H1 (cell line): ENCODE measurements around the gene RPTOR. TPM values are rescaled to one million over a fixed set of nuclear protein-coding genes. Genes with fewer than 3 reads are reported as not detected.
A peak's percentile ranks its signal among the peaks of the same experiment; 100 is the strongest.

ENCODE experiments used
- CTCF ChIA-PET: fragments of 300-600 bp; sonication (Branson Sonifier 250); formaldehyde crosslinking; loops from one replicate; lab custom pipeline; 2021; ENCODE audit not compliant: partially characterized antibody; lab: Charles Lee
- POLR2A ChIA-PET: fragments of 300-600 bp; sonication (Branson Sonifier 250); formaldehyde crosslinking; loops from one replicate; lab custom pipeline; 2021; ENCODE audit warnings: inconsistent platforms; ENCODE audit not compliant: partially characterized antibody; lab: Charles Lee
- DNase-seq, 2 experiments: peaks; one replicate each; pipeline versions ENCODE4 v3.0.0 to v3.0.0-alpha.2; 2010 to 2022; ENCODE audit warnings: low spot score in 2 of 2, low read depth in 1 of 2, mixed read lengths in 1 of 2
- FAIRE-seq: peaks from 2 replicates; lab custom pipeline; 2011; peaks lifted over from hg19 to GRCh38; lab: Jason Lieb, UNC
- H2AFZ ChIP-seq: 2 replicates; pipeline ENCODE4 v1.8.1; 2012; ENCODE audit warnings: low read length, inconsistent platforms
- H2AK5ac ChIP-seq: 2 replicates; pipeline ENCODE4 v1.6.1; 2013; ENCODE audit warnings: low read depth, low read length
- H2BK120ac ChIP-seq: replicated peaks from 2 replicates; pipeline ENCODE3; 2013; ENCODE audit warnings: low read depth, low read length, inconsistent platforms
- H2BK12ac ChIP-seq: 2 replicates; pipeline ENCODE4 v1.6.1; 2013; ENCODE audit warnings: low read depth, low read length
- H2BK15ac ChIP-seq: 2 replicates; pipeline ENCODE4 v1.6.1; 2013; ENCODE audit warnings: low read length
- H2BK20ac ChIP-seq: 2 replicates; pipeline ENCODE4 v1.6.1; 2013; ENCODE audit warnings: low read length
- H2BK5ac ChIP-seq: 2 replicates; pipeline ENCODE4 v1.6.1; 2013; ENCODE audit warnings: low read depth, low read length
- H3K14ac ChIP-seq: 2 replicates; pipeline ENCODE4 v1.6.1; 2013; ENCODE audit warnings: inconsistent platforms; ENCODE audit not compliant: insufficient read length
- H3K18ac ChIP-seq: 2 replicates; pipeline ENCODE4 v1.6.1; 2013; ENCODE audit warnings: low read length; ENCODE audit errors: extremely low read depth
- H3K23ac ChIP-seq: 2 replicates; pipeline ENCODE4 v1.6.1; 2013; ENCODE audit warnings: inconsistent platforms; ENCODE audit not compliant: insufficient read length
- H3K23me2 ChIP-seq: 2 replicates; pipeline ENCODE4 v1.6.1; 2013; ENCODE audit warnings: low read depth, low read length
- H3K27ac ChIP-seq: 2 replicates; pipeline ENCODE4 v1.6.1; 2011; ENCODE audit warnings: low read depth, low read length, inconsistent platforms
- H3K27me3 ChIP-seq, 4 experiments: replicated peaks in 1 of 4; 1 replicate in 1 of 4; 2 replicates in 3 of 4; pipeline versions ENCODE4 v1.6.1 to v1.8.1; 2011 to 2013; ENCODE audit warnings: low read length in 3 of 4, mild to moderate bottlenecking in 3 of 4, inconsistent platforms in 2 of 4, mixed read lengths in 2 of 4, moderate library complexity in 1 of 4; ENCODE audit not compliant: control insufficient read depth in 3 of 4, insufficient read depth in 3 of 4; ENCODE audit errors: extremely low read depth in 1 of 4
- H3K36me3 ChIP-seq, 4 experiments: 2 replicates each; pipeline versions ENCODE4 v1.6.1 to v1.8.1; 2011 to 2013; ENCODE audit warnings: mild to moderate bottlenecking in 4 of 4, low read length in 3 of 4, moderate library complexity in 2 of 4, control low read depth in 1 of 4, inconsistent platforms in 1 of 4; ENCODE audit not compliant: insufficient read depth in 4 of 4, control insufficient read depth in 2 of 4
- H3K4ac ChIP-seq: replicated peaks from 2 replicates; pipeline ENCODE3; 2013; ENCODE audit warnings: low read length, low read depth, mixed read lengths, inconsistent platforms; ENCODE audit not compliant: insufficient read length
- H3K4me1 ChIP-seq, 4 experiments: replicated peaks in 1 of 4; 1 replicate in 1 of 4; 2 replicates in 3 of 4; pipeline versions ENCODE4 v1.6.1 to v1.8.1; 2011 to 2013; ENCODE audit warnings: low read length in 3 of 4, inconsistent platforms in 2 of 4, mixed read lengths in 1 of 4; ENCODE audit not compliant: insufficient read depth in 4 of 4, control insufficient read depth in 3 of 4
- H3K4me2 ChIP-seq, 2 experiments: 2 replicates each; pipeline versions ENCODE4 v1.6.1 to v1.8.1; 2011 to 2013; ENCODE audit warnings: low read depth in 2 of 2, low read length in 2 of 2, control low read depth in 1 of 2, inconsistent platforms in 1 of 2, mild to moderate bottlenecking in 1 of 2; ENCODE audit not compliant: insufficient read depth in 1 of 2
- H3K4me3 ChIP-seq, 4 experiments: fragments of 200-600, 300-600 bp in 1 of 4; sonication (generic), shearing (Covaris generic), sonication (Bioruptor Twin) in 1 of 4; 2 replicates each; pipeline versions ENCODE4 v1.5.1 to v1.8.1; 2011 to 2016; ENCODE audit warnings: low read length in 4 of 4, low read depth in 3 of 4, control low read depth in 2 of 4, inconsistent platforms in 2 of 4, mild to moderate bottlenecking in 2 of 4, mixed read lengths in 1 of 4, moderate library complexity in 1 of 4; ENCODE audit not compliant: insufficient read depth in 2 of 4; ENCODE audit errors: extremely low read depth in 1 of 4
- H3K56ac ChIP-seq: replicated peaks from 2 replicates; pipeline ENCODE3; 2013; ENCODE audit warnings: low read depth, mild to moderate bottlenecking, mixed read lengths, low read length, inconsistent platforms; ENCODE audit not compliant: insufficient read length
- H3K79me1 ChIP-seq: 2 replicates; pipeline ENCODE4 v1.6.1; 2013; ENCODE audit warnings: low read depth, low read length, control low read depth
- H3K79me2 ChIP-seq, 2 experiments: 2 replicates each; pipeline versions ENCODE4 v1.6.1 to v1.8.1; 2012 to 2013; ENCODE audit warnings: low read length in 2 of 2, mild to moderate bottlenecking in 2 of 2, inconsistent platforms in 1 of 2; ENCODE audit not compliant: insufficient read depth in 2 of 2, control insufficient read depth in 1 of 2
- H3K9ac ChIP-seq, 4 experiments: replicated peaks in 1 of 4; 1 replicate in 1 of 4; 2 replicates in 3 of 4; pipeline versions ENCODE4 v1.6.1 to v1.8.1; 2011 to 2013; ENCODE audit warnings: low read depth in 3 of 4, low read length in 3 of 4, control low read depth in 2 of 4, mild to moderate bottlenecking in 2 of 4, moderate library complexity in 2 of 4, inconsistent platforms in 1 of 4; ENCODE audit errors: extremely low read depth in 1 of 4
- H3K9me3 ChIP-seq, 2 experiments: 2 replicates each; pipeline versions ENCODE4 v1.6.1 to v1.8.1; 2012 to 2013; ENCODE audit warnings: mild to moderate bottlenecking in 2 of 2, moderate library complexity in 2 of 2, control low read depth in 1 of 2, inconsistent platforms in 1 of 2, low read depth in 1 of 2, low read length in 1 of 2, mixed read lengths in 1 of 2; ENCODE audit not compliant: insufficient read depth in 2 of 2
- H4K20me1 ChIP-seq, 2 experiments: replicated peaks in 1 of 2; 2 replicates each; pipeline versions ENCODE3 to v1.8.1; 2011 to 2013; ENCODE audit warnings: inconsistent platforms in 2 of 2, low read length in 2 of 2, mild to moderate bottlenecking in 1 of 2; ENCODE audit not compliant: insufficient read depth in 2 of 2, control insufficient read depth in 1 of 2
- H4K5ac ChIP-seq: 2 replicates; pipeline ENCODE4 v1.6.1; 2013; ENCODE audit warnings: low read length, low read depth, mixed read lengths, inconsistent platforms; ENCODE audit not compliant: insufficient read length
- H4K8ac ChIP-seq: 2 replicates; pipeline ENCODE4 v1.8.0; 2013; ENCODE audit warnings: mild to moderate bottlenecking, moderate library complexity, low read length, inconsistent platforms; ENCODE audit not compliant: insufficient read depth; ENCODE audit errors: extremely low read depth
- H4K91ac ChIP-seq: replicated peaks from 2 replicates; pipeline ENCODE3; 2013; ENCODE audit warnings: low read length, mixed read lengths, inconsistent platforms; ENCODE audit not compliant: insufficient read length
- CTBP2 ChIP-seq: IDR thresholded peaks from 2 replicates; pipeline ENCODE4 v1.7.0; 2011; ENCODE audit warnings: borderline replicate concordance, mild to moderate bottlenecking, moderate library complexity, mixed read lengths, low read length; ENCODE audit not compliant: insufficient read depth, insufficient read length
- NRF1 ChIP-seq: IDR thresholded peaks from 2 replicates; pipeline ENCODE4 v1.6.1; 2011; ENCODE audit warnings: mild to moderate bottlenecking, low read depth, low read length, improper control_type of control experiment
- RBBP5 ChIP-seq: IDR thresholded peaks from 2 replicates; pipeline ENCODE4 v1.7.1; 2012; ENCODE audit warnings: low read depth, mild to moderate bottlenecking, inconsistent platforms, low read length, moderate library complexity, borderline replicate concordance
- USF2 ChIP-seq: IDR thresholded peaks from 2 replicates; pipeline ENCODE4 v1.6.1; 2011; ENCODE audit warnings: low read length, improper control_type of control experiment
- WGBS, 2 experiments: shearing (Covaris generic) in 1 of 2; methylation state at CpG; one replicate each; pipeline versions ENCODE4 v1.1.6 to v1.1.7; 2013 to 2015; ENCODE audit warnings: low lambda C conversion rate in 2 of 2, mixed read lengths in 2 of 2, inconsistent platforms in 1 of 2, low coverage in 1 of 2, missing lambda C conversion rate in 1 of 2; ENCODE audit not compliant: insufficient replicate concordance in 2 of 2, insufficient coverage in 1 of 2, insufficient read length in 1 of 2; ENCODE audit errors: extremely low coverage in 1 of 2, missing lambda C conversion rate in 1 of 2; 5-methylcytosine and 5-hydroxymethylcytosine counted together
- polyA plus RNA-seq, 7 experiments: library from polyadenylated mRNA; depleted of rRNA in 3 of 7; stranded (reverse) in 5 of 7; unstranded in 2 of 7; fragments of >200 nt in 5 of 7; fragments of 200-250 nt in 2 of 7; gene quantifications; 1 replicate in 5 of 7; 2 replicates in 1 of 7; 4 replicates in 1 of 7; pipeline versions ENCODE4 v1.2.1 to v1.2.3, GENCODE V29; 2011 to 2013; ENCODE audit warnings: missing spikeins in 2 of 7, mixed read lengths in 2 of 7
- total RNA-seq: library from RNA; stranded (reverse); fragmentation: NEBNext Ultra II Directional; extraction: Animal tissue kit (Norgen Biotek cat#: 25700); gene quantifications from 2 replicates; pipeline ENCODE4 v1.2.1, GENCODE V29; 2021

The RPTOR gene
- total and polyA plus RNA-seq, 2 of the 8 experiments (the other 6 are each of a cell fraction or from before 2014, with no cell fraction given): 6.9 to 28.7 TPM

GRCh38 chr17:80799538-80800480 lies 255.2 kb downstream of the RPTOR start:
- no peak overlapping the region for H2BK20ac ChIP-seq
- H3K27ac ChIP-seq: no peak overlapping the region
- H2BK120ac ChIP-seq: no peak overlapping the region
- no peaks in the 10 kb centered on the region for H3K27me3 ChIP-seq
- WGBS, 2 experiments: 93% methylated on average over 36 of the region's 40 CpGs; no CpG with 5 or more reads in 1 of the 2 experiments
- peaks cover 0 to 3% of the 10 kb centered on the region in 2 experiments for H4K20me1 ChIP-seq
- no peaks in the 10 kb centered on the region for H3K23me2 ChIP-seq
- no peak overlapping the region for H2BK15ac ChIP-seq
- TF ChIP-seq CTBP2 (no peak), RBBP5 (no peak), USF2 (peak; percentile 53), NRF1 (no peak)
- no peak overlapping the region for H3K18ac ChIP-seq
- H2AFZ ChIP-seq: no peak overlapping the region
- H3K4me1 ChIP-seq: peaks cover 0 to 3% (median 0%) of the 10 kb centered on the region in 4 experiments; a peak in 2 of 7 replicates
- no peak overlapping the region for H3K23ac ChIP-seq
- H3K36me3 ChIP-seq: no peaks in the 10 kb centered on the region
- no peak for FAIRE-seq
- no peak overlapping the region for H2BK5ac ChIP-seq
- no peak overlapping the region for H2BK12ac ChIP-seq
- no peak overlapping the region for H4K5ac ChIP-seq
- DNase-seq: no peak
- H3K4me2 ChIP-seq: no peak overlapping the region
- no peak overlapping the region for H3K14ac ChIP-seq
- no peak overlapping the region for H3K9ac ChIP-seq
- no peaks in the 10 kb centered on the region for H3K79me2 ChIP-seq
- H2AK5ac ChIP-seq: no peak overlapping the region
- H4K8ac ChIP-seq: no peak overlapping the region; the same call in 1 of the 2 replicates
- ChIA-PET CTCF (interaction anchor here (1.0 to 1.6 kb wide), 2 partner anchors 19 to 99 kb away, joined by 4 to 5 read pairs; no protein-coding TSS in a partner anchor), POLR2A (interaction anchor here (0.8 kb wide), 1 partner anchor 17 kb away, joined by 3 read pairs; no protein-coding TSS in a partner anchor)
- H4K91ac ChIP-seq: no peak overlapping the region
- no peak overlapping the region for H3K4ac ChIP-seq
- H3K79me1 ChIP-seq: 0 out of 2 replicates have a peak, but pooled peaks cover 6% of the 10 kb centered on the region
- no peak overlapping the region for H3K56ac ChIP-seq
- H3K4me3 ChIP-seq: no peak overlapping the region
- no peaks in the 10 kb centered on the region for H3K9me3 ChIP-seq
